Skeletal muscle satellite cell (primary cell): ENCODE measurements around the gene NKX1-1.

Experiments used
- H3K27me3 ChIP-seq: 2 replicates; pipeline ENCODE4 v1.7.0; 2013; ENCODE audit warnings: low read length; ENCODE audit not compliant: control insufficient read depth, insufficient read depth
- H3K36me3 ChIP-seq: 2 replicates; pipeline ENCODE4 v1.7.0; 2013; ENCODE audit warnings: mild to moderate bottlenecking, control low read depth, low read length; ENCODE audit not compliant: insufficient read depth
- H3K4me1 ChIP-seq: 2 replicates; pipeline ENCODE4 v1.7.0; 2013; ENCODE audit warnings: low read length; ENCODE audit not compliant: control insufficient read depth, insufficient read depth
- H3K4me2 ChIP-seq: 2 replicates; pipeline ENCODE4 v1.7.0; 2013; ENCODE audit warnings: mild to moderate bottlenecking, low read length
- H3K4me3 ChIP-seq: 2 replicates; pipeline ENCODE4 v1.7.0; 2013; ENCODE audit warnings: low read length
- H3K9ac ChIP-seq: 2 replicates; pipeline ENCODE4 v1.7.0; 2013; ENCODE audit warnings: mild to moderate bottlenecking, low read depth, low read length, moderate library complexity
- H3K9me3 ChIP-seq: replicated peaks from 2 replicates; pipeline ENCODE4 v1.7.0; 2013; ENCODE audit warnings: mild to moderate bottlenecking, control low read depth, low read length

Gene NKX1-1

DNA sequence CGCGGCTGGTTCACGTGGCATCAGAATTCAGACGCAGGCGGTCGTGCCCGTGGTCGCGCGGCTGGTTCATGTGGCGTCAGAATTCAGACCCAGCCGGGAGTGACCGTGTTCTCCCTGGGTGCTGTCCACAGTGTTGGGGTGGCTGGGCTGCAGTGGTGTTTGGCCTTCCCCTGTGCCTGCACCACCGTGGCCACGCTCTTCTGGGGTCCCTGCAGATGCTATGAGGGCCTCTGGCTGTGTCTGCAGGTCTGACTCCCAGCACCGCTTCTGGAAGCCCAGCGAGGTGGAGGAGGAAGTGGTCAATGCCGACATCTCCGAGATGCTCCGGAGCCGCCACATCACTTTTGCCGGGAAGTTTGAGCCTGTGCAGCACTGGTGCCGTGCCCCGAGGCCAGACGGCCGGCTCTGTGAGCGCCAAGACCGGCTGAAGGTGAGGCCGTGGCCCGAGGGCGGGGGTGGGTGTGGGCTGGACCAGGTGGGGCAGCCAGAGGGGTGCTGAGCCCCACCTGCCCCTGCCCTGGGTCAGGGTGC, 26.4 kb downstream of the NKX1-1 start:
- Histone ChIP-seq H3K4me2 (no peak overlapping the region), H3K4me3 (no peak overlapping the region), H3K36me3 (peaks cover 3% of the 10 kb centered on the region), H3K27me3 (no peaks in the 10 kb centered on the region), H3K4me1 (no peaks in the 10 kb centered on the region), H3K9me3 (no peaks in the 10 kb centered on the region), H3K9ac (no peak overlapping the region)

DNA sequence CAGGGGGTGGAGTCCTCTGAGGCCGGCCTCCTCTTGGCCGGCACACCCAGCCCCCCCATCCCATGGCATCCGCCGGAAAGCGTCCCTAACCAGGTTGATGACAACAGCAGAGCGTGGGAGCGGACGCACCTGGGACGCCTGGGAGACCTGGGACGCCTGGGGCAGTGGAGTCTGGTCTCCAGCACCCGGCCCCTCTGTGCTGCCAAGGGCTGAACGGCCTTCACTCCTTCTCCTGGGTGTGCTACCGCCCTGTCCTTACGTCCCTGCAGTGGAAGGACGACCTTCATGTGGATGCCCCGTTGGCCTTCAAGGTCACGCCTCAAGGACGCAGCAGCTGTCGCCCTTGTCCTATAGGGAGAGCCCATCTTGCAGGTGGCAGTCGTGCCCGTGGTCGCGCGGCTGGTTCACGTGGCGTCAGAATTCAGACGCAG, 26.9 kb downstream of the NKX1-1 start:
- H3K36me3 ChIP-seq, result peaks cover 3% of the 10 kb centered on the region
- H3K4me1 ChIP-seq, result no peaks in the 10 kb centered on the region
- no peak overlapping the region for H3K9ac ChIP-seq
- no peaks in the 10 kb centered on the region for H3K27me3 ChIP-seq
- H3K9me3 ChIP-seq, result no peaks in the 10 kb centered on the region
- no peak overlapping the region for H3K4me3 ChIP-seq
- H3K4me2 ChIP-seq, result no peak overlapping the region

GRCh38 chr4:1378559-1379231, 27.5 kb downstream of the NKX1-1 start:
- H3K9ac ChIP-seq, result no peak overlapping the region
- H3K27me3 ChIP-seq, result no peaks in the 10 kb centered on the region
- H3K9me3 ChIP-seq, result no peaks in the 10 kb centered on the region
- H3K4me3 ChIP-seq, result no peak overlapping the region
- no peak overlapping the region for H3K4me2 ChIP-seq
- no peaks in the 10 kb centered on the region for H3K4me1 ChIP-seq
- peaks cover 7% of the 10 kb centered on the region for H3K36me3 ChIP-seq

- H3K9me3 ChIP-seq, result no peaks in the 10 kb centered on the region
- H3K4me2 ChIP-seq, result no peak overlapping the region
- H3K36me3 ChIP-seq, result peaks cover 8% of the 10 kb centered on the region
- no peak overlapping the region for H3K9ac ChIP-seq
- no peaks in the 10 kb centered on the region for H3K4me1 ChIP-seq
- no peak overlapping the region for H3K4me3 ChIP-seq
- H3K27me3 ChIP-seq, result no peaks in the 10 kb centered on the region
These were observed 28.5 kb downstream of the NKX1-1 start for GRCh38 chr4:1377606-1378261.

DNA sequence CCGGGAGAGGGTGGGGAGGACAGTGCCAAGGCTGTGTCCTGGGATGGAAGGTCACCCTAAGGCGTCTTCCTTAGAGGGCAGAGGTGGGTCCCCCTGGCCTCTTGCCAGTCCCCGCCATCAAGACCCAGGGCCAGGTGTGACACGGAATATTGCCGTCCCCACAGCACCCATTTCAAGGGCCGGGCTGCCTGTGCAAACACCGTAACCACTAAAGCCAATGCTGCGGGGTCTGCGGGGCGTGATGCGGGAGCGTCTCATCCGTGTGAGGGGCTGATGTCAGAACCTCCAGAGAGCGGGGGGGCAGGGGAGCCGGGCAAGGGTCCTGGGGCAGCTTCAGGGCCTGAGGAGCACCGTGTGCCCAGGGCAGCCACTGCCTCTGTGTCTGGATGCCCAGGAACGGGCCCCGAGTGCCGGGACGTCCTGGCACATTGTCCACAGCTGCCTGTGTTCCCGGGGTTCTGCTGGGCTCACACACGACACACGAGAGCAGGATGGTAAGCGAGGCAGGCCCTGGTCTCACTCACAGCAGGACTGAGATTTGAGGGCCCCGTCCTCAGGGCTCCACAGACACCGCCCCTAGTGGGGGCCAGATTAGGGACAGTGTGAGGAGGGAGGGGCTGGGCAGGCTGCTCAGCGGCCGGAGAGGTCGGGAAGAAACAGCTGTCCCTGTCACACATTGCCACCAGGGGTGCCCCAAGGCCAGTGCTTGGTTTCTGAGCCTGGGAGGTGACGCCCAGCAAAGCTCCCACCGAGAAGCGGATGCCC, 29.2 kb downstream of the NKX1-1 start:
- Histone ChIP-seq H3K36me3 (peaks cover 14% of the 10 kb centered on the region), H3K9ac (no peak overlapping the region), H3K4me1 (no peaks in the 10 kb centered on the region), H3K27me3 (no peaks in the 10 kb centered on the region), H3K4me2 (no peak overlapping the region), H3K4me3 (no peak overlapping the region), H3K9me3 (no peaks in the 10 kb centered on the region)

- Histone ChIP-seq H3K9me3 (no peaks in the 10 kb centered on the region), H3K4me3 (no peak overlapping the region), H3K4me2 (no peak overlapping the region), H3K36me3 (peaks cover 19% of the 10 kb centered on the region), H3K9ac (no peak overlapping the region), H3K4me1 (no peaks in the 10 kb centered on the region), H3K27me3 (no peaks in the 10 kb centered on the region)
These were observed 29.8 kb downstream of the NKX1-1 start for GRCh38 chr4:1376391-1376840.

GRCh38 chr4:1375761-1376322, 30.4 kb downstream of the NKX1-1 start:
- Histone ChIP-seq H3K4me1 (no peaks in the 10 kb centered on the region), H3K27me3 (no peaks in the 10 kb centered on the region), H3K4me3 (no peak overlapping the region), H3K9me3 (no peaks in the 10 kb centered on the region), H3K36me3 (peaks cover 21% of the 10 kb centered on the region), H3K4me2 (no peak overlapping the region), H3K9ac (no peak overlapping the region)

DNA sequence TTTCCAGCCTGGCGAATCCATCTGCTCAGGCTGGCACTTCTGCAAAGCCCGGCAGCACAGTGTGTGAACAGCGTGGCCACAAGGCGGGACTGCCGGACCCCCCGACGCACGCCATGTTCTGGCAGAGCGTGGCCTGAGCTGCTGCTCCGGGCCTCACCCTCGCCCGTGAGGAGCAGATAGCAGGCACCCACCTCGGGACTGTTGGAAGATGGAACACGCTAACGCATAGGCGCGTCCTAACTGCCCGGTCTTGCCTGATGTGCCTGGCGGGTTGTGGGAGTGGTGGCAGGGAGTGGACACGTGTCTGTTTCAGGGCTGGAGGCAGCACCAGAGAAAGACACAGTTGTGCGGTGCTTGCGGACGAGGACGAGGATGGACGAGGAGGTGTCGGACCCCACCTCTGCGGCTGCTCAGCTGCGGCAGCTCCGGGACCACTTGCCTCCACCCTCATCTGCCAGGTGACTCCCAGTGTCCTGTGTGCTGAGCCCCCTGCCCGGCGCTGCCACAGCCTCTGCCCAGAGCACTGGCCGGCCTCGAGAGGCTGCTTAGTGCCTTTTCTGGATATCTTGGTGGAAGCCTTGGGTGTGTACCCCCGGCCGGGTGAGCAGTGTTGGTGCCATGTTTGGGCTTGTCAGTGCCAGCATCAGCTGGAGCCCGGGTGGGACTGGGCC, 31.1 kb downstream of the NKX1-1 start:
- peaks cover 21% of the 10 kb centered on the region for H3K36me3 ChIP-seq
- no peak overlapping the region for H3K4me2 ChIP-seq
- no peaks in the 10 kb centered on the region for H3K9me3 ChIP-seq
- no peaks in the 10 kb centered on the region for H3K27me3 ChIP-seq
- H3K9ac ChIP-seq, result no peak overlapping the region
- H3K4me3 ChIP-seq, result no peak overlapping the region
- no peaks in the 10 kb centered on the region for H3K4me1 ChIP-seq

DNA sequence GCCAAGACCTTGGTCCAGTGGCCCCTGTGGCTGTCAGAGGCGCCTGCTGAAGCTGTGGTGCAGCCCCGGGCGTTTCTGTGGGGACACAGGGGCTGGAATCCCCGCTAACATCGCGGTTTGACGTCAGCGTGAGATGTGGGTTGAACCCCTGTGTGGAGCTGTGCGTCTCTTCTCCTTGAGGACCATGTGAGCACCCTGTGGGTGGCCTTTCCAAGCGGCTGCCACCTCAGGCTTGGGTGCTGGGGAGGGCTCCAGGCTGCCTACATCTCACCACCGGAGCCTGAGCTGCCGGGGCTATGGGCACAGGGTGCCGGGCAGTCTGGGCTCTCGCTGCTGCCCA, 31.6 kb downstream of the NKX1-1 start:
- Histone ChIP-seq H3K9ac (no peak overlapping the region), H3K9me3 (no peaks in the 10 kb centered on the region), H3K36me3 (peaks cover 21% of the 10 kb centered on the region), H3K27me3 (no peaks in the 10 kb centered on the region), H3K4me2 (no peak overlapping the region), H3K4me3 (no peak overlapping the region), H3K4me1 (no peaks in the 10 kb centered on the region)

- no peak overlapping the region for H3K4me3 ChIP-seq
- no peaks in the 10 kb centered on the region for H3K27me3 ChIP-seq
- H3K4me2 ChIP-seq, result no peak overlapping the region
- peaks cover 21% of the 10 kb centered on the region for H3K36me3 ChIP-seq
- no peak overlapping the region for H3K9ac ChIP-seq
- H3K4me1 ChIP-seq, result no peaks in the 10 kb centered on the region
- H3K9me3 ChIP-seq, result no peaks in the 10 kb centered on the region
These were observed 32.1 kb downstream of the NKX1-1 start for GRCh38 chr4:1373892-1374705.
